Ishikawa (cell line): ENCODE measurements around the gene KCNQ1OT1.

Source experiments
- CEBPB ChIP-seq: IDR thresholded peaks from 2 replicates; pipeline ENCODE4 v1.6.1; 2012
- CREB1 ChIP-seq: IDR thresholded peaks from 2 replicates; pipeline ENCODE4 v1.6.1; 2012; ENCODE audit warnings: low read depth
- EGR1 ChIP-seq: IDR thresholded peaks from 2 replicates; pipeline ENCODE4 v1.6.1; 2012
- EP300 ChIP-seq: IDR thresholded peaks from 2 replicates; pipeline ENCODE4 v1.6.1; 2012; ENCODE audit warnings: borderline replicate concordance
- FOXM1 ChIP-seq: IDR thresholded peaks from 2 replicates; pipeline ENCODE4 v1.6.1; 2012; ENCODE audit warnings: low read depth, borderline replicate concordance
- NFIC ChIP-seq: IDR thresholded peaks from 2 replicates; pipeline ENCODE4 v1.6.1; 2012
- RAD21 ChIP-seq: IDR thresholded peaks from 2 replicates; pipeline ENCODE4 v1.6.1; 2012; ENCODE audit warnings: low read depth
- TAF1 ChIP-seq: IDR thresholded peaks from 2 replicates; pipeline ENCODE4 v1.6.1; 2012; ENCODE audit warnings: low read depth, mild to moderate bottlenecking
- TCF12 ChIP-seq: IDR thresholded peaks from 2 replicates; pipeline ENCODE4 v1.6.1; 2012; ENCODE audit warnings: low read depth
- TEAD4 ChIP-seq: IDR thresholded peaks from 2 replicates; pipeline ENCODE4 v1.6.1; 2012
- YY1 ChIP-seq: IDR thresholded peaks from 2 replicates; pipeline ENCODE4 v1.6.1; 2012; ENCODE audit warnings: low read depth
- ZBTB7A ChIP-seq: IDR thresholded peaks from 2 replicates; pipeline ENCODE4 v1.6.1; 2012; ENCODE audit warnings: low read depth
- TF ChIP-seq, protein P1 (sequence below): IDR thresholded peaks from 2 replicates; pipeline ENCODE4 v1.6.1; 2012
- TF ChIP-seq, protein P2 (sequence below): IDR thresholded peaks from 2 replicates; pipeline ENCODE4 v1.6.1; 2012
- TF ChIP-seq, protein P3 (sequence below): IDR thresholded peaks from 2 replicates; pipeline ENCODE4 v1.6.1; 2012; ENCODE audit warnings: low read depth, mild to moderate bottlenecking

The KCNQ1OT1 gene

DNA sequence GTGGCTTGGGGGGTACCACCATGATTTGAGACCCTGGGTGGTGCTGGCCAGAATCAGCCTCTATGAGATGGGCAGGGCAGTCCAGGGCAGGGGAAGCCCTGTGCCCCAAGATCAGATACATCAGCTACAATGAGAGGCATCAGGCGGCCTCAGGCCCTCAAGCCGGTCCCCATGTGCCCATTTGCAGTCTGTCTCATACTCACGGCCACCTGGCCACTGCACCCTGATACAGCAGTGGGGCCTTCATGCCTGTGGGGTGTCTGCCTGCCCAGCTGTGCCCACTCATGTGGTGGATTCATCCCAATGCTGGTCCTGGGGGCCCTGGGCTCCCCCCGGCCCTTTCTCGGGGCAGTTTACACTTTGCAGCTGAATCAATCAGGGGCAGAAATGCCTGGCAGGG lies 42.4 kb upstream of the KCNQ1OT1 start:
- TF ChIP-seq NFIC = no peak
- no peak for TF ChIP-seq CEBPB
- TF ChIP-seq YY1 = no peak
- no peak for TF ChIP-seq TCF12
- no peak for TF ChIP-seq FOXM1
- no peak for TF ChIP-seq TAF1
- TF ChIP-seq, protein P1, sequence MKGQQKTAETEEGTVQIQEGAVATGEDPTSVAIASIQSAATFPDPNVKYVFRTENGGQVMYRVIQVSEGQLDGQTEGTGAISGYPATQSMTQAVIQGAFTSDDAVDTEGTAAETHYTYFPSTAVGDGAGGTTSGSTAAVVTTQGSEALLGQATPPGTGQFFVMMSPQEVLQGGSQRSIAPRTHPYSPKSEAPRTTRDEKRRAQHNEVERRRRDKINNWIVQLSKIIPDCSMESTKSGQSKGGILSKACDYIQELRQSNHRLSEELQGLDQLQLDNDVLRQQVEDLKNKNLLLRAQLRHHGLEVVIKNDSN = no peak
- TF ChIP-seq, protein P2, sequence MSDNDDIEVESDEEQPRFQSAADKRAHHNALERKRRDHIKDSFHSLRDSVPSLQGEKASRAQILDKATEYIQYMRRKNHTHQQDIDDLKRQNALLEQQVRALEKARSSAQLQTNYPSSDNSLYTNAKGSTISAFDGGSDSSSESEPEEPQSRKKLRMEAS = no peak
- no peak for TF ChIP-seq EP300
- TF ChIP-seq EGR1 = no peak
- no peak for TF ChIP-seq RAD21
- TF ChIP-seq TEAD4 = no peak
- no peak for TF ChIP-seq CREB1
- TF ChIP-seq, protein P3, sequence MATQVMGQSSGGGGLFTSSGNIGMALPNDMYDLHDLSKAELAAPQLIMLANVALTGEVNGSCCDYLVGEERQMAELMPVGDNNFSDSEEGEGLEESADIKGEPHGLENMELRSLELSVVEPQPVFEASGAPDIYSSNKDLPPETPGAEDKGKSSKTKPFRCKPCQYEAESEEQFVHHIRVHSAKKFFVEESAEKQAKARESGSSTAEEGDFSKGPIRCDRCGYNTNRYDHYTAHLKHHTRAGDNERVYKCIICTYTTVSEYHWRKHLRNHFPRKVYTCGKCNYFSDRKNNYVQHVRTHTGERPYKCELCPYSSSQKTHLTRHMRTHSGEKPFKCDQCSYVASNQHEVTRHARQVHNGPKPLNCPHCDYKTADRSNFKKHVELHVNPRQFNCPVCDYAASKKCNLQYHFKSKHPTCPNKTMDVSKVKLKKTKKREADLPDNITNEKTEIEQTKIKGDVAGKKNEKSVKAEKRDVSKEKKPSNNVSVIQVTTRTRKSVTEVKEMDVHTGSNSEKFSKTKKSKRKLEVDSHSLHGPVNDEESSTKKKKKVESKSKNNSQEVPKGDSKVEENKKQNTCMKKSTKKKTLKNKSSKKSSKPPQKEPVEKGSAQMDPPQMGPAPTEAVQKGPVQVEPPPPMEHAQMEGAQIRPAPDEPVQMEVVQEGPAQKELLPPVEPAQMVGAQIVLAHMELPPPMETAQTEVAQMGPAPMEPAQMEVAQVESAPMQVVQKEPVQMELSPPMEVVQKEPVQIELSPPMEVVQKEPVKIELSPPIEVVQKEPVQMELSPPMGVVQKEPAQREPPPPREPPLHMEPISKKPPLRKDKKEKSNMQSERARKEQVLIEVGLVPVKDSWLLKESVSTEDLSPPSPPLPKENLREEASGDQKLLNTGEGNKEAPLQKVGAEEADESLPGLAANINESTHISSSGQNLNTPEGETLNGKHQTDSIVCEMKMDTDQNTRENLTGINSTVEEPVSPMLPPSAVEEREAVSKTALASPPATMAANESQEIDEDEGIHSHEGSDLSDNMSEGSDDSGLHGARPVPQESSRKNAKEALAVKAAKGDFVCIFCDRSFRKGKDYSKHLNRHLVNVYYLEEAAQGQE = no peak
- no peak for TF ChIP-seq ZBTB7A

DNA sequence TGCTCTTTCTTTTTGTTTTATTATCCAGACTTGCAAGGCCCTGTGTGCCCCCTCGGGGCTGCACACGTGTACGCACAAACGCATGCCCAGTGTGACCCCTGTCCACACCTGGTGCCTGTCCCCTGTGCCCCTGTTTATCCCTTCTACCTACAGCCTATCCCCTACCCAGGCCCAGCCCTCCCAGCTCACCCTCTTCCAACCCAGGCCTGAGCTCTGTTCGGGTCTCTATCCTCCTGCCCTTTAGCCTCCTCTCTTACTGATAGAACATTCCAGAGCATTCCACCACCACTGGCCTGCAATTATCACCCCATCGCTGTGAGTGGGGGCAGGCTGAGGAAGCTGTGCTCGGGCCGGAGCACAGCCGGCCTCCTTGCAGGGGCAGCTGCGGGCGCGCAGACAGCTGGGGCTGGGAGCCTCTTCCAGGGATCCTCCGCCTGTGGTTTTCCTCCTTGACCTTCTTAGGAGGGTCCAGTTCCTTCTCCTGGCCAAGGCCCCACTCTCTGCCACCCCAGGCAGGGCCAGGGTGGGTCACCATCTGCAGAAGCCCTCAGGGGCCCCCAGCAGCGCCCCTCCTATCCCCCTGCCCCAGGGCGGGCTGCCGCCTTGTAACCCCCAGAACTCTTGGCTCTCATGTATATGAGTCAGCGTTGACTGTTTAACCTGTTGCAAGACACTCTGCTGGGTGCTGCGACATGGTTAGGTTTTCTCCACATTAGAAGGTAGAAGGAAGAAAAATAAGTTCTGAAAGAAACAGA lies 41.8 kb upstream of the KCNQ1OT1 start:
- TF ChIP-seq ZBTB7A = no peak
- no peak for TF ChIP-seq NFIC

DNA sequence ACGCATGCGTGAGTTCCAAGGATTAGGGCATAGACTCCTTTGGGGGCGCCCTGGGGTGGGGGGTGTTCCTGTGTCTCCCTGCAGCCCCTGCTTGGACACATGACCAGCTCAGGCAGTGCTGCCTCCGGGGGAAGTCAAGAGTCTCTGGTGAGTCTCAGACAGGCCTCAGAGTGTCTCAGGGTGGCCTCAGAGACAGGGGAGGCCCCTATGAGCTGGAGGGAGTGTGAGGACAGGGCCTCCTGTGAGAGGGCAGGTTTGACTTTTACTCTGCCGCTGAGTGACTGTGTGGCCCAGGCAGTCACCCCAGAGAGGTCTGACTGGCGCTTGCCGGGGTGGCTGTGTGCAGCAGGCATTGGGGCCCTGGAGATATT lies 41.2 kb upstream of the KCNQ1OT1 start:
- TF ChIP-seq TCF12 (no peak), ZBTB7A (no peak), YY1 (no peak), NFIC (no peak)

DNA sequence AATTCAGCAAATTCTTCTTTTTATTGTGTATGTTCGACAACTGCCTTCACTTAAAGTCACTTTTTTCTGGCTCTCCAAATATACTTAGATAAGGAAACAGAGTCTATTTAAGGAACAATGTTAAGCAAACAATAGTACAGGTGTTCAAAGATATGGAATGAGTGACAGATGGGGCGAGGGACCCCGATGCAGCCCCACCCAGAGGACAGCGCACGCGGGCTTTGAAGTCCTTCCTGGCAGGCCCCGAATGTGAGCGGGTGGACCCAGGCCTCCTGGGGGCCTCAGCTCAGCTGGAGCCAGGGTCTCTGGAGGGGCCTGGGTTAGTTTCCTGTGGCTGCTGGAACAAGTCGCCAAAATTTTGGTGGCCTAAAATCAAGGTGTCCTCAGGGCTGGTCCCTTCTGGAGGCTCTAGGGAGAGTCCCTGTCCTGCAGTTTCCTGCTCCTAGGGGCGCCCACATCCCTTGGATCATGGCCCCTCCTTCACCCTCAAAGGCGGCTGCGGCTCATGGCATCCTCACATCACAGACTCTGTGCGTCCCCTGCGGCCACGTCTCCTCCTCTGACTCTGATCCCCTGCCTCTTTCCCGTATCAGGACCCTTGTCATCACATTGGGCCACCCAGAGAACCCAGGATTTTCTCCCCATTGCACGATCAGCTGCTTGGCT lies 40.6 kb upstream of the KCNQ1OT1 start:
- TF ChIP-seq TAF1 (no peak), CREB1 (no peak), EP300 (no peak), NFIC (no peak), RAD21 (no peak), TEAD4 (no peak)
- TF ChIP-seq, protein P1 = no peak

DNA sequence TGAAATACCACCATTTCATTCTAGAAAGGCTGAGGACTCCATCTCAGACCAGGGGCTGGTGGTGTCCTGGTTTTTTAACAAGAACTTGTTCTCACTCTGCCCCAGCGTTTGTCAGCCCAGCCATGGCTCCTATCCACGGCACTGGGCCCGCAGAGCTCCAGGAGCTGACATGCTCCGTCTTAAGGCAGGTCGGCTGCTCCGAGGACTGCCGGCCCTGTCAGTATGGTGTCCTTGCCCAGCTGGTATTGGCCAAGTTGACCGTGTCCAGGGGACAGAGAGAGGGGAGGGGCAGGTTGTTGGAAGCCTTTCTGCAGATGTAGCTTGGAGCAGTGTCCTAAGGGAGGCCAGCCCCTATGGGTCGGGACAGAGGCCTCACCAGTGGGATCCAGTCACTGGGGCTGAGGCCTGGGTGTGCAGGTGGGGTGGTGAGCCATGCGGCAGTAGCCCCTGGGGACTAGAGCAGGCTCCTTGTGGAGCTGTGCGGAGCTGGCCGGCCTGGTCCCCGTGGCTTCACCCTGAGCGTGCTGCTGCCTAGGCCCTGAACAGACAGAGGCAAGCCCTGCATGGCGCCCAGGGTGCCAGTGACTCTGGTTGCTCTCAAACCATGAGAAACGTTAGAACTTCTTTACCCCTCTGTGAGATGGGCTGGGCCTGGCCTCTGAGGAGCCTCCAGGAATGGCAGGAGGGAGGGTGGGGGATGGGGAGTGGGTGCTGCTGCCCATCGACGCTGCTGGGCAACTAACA lies 39.9 kb upstream of the KCNQ1OT1 start:
- TF ChIP-seq, protein P1 = no peak

DNA sequence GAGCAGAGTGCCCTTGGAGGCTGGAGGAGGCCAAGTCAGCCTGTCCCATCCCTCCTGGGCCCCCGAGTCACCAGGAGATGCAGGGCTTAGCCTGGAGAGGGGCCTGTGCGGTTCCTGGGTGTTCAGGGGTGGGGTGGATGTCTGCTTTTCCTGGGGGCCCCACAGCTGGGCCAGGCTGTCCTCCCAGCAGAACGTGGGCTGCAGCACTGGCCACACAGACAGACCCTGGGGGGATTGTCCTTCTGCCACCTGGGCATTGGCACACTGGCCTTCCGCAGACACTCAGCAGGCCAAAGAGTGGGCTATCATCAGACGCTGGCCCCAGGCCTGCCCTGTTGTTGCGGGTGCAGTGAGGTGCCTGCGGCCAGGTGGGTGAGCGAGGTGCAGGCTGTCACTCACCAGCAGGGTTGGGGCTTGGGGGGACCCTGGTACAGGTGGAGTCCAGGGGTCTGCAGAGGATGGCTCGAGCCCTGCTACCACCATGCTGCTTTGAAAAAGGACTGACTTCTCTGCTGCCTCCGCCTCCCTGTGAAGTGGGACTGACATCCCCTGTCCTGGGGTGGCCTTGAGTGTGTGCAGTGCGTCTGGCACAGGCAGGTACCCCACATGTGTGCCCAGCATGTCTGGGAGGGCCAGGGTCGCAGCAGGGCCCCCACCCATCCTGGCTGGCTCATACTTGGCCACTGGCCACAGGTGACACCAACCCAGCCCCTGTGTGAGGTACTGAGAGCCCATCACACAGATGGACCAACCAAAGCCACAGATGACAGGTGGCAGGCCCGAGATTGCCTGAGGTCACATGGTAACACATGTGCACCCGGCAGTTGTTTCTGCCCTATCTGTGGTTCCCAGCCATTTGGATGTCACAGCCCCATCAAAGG lies 39.0 kb upstream of the KCNQ1OT1 start:
- TF ChIP-seq, protein P2 = no peak
- TF ChIP-seq CREB1 = no peak

DNA sequence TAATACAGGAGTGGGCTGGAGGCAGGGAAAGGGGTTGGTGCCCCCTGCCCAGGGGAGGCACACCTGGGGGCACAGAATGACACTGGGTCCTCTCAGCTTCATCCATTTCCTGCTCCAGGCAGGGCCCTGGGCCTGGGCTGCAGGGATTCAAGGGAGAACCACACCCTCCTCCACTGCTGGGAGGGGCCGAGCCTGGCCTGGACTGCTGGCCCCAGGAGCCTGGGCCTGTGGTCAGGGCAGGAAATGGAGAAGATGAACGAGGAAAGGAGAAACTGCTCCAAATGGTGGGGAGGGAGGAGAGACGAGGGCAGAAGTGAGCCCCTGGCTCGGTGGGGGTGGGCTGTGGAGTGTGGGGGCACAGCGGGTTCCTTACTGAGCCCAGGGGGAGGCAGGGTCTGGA lies 38.1 kb upstream of the KCNQ1OT1 start:
- TF ChIP-seq CREB1 = no peak
- TF ChIP-seq TCF12 = no peak
- no peak for TF ChIP-seq RAD21
- no peak for TF ChIP-seq FOXM1
- TF ChIP-seq, protein P3 = no peak
- no peak for TF ChIP-seq CEBPB
- no peak for TF ChIP-seq YY1
- TF ChIP-seq, protein P1 = no peak
- no peak for TF ChIP-seq EP300
- TF ChIP-seq NFIC = no peak
- TF ChIP-seq, protein P2 = no peak
- no peak for TF ChIP-seq TAF1
- TF ChIP-seq TEAD4 = no peak
- no peak for TF ChIP-seq EGR1
- no peak for TF ChIP-seq ZBTB7A
